Osteoblast (primary cell): ENCODE measurements around the gene CLSTN2. TPM values are rescaled to one million over a fixed set of nuclear protein-coding genes. Genes with fewer than 3 reads are reported as not detected.

Experiments used
- DNase-seq: peaks from one replicate; pipeline ENCODE4 v3.0.0; 2011; ENCODE audit warnings: low spot score, mixed read lengths; ENCODE audit not compliant: insufficient read length; ENCODE audit errors: missing footprints
- H2AFZ ChIP-seq: 2 replicates; pipeline ENCODE4 v1.6.0; 2011; ENCODE audit warnings: mild to moderate bottlenecking, low read length
- H3K27ac ChIP-seq: 2 replicates; pipeline ENCODE4 v1.5.1; 2011; ENCODE audit warnings: mild to moderate bottlenecking, low read depth, low read length, moderate library complexity
- H3K27me3 ChIP-seq: 2 replicates; pipeline ENCODE4 v1.6.0; 2012; ENCODE audit warnings: mild to moderate bottlenecking, control low read depth, inconsistent platforms, low read length, moderate library complexity; ENCODE audit not compliant: insufficient read depth
- H3K36me3 ChIP-seq: 2 replicates; pipeline ENCODE4 v1.5.1; 2011; ENCODE audit warnings: mild to moderate bottlenecking, low read length, control low read depth, moderate library complexity; ENCODE audit not compliant: insufficient read depth
- H3K4me1 ChIP-seq: 2 replicates; pipeline ENCODE4 v1.5.1; 2011; ENCODE audit warnings: mild to moderate bottlenecking, low read length, control low read depth, moderate library complexity; ENCODE audit not compliant: insufficient read depth
- H3K4me2 ChIP-seq: 2 replicates; pipeline ENCODE4 v1.6.0; 2011; ENCODE audit warnings: mild to moderate bottlenecking, low read length; ENCODE audit not compliant: insufficient read depth
- H3K4me3 ChIP-seq: fragments of 200-600 bp; sonication (generic); 3 replicates; pipeline ENCODE4 v1.5.1; 2012; ENCODE audit warnings: mild to moderate bottlenecking, low read length, inconsistent platforms; ENCODE audit not compliant: insufficient read depth
- H3K79me2 ChIP-seq: 2 replicates; pipeline ENCODE4 v1.6.0; 2012; ENCODE audit warnings: mild to moderate bottlenecking, low read length, control low read depth, inconsistent platforms; ENCODE audit not compliant: insufficient read depth
- H3K9me3 ChIP-seq: 2 replicates; pipeline ENCODE4 v1.5.1; 2011; ENCODE audit warnings: low read depth, low read length, control low read depth
- H4K20me1 ChIP-seq: 2 replicates; pipeline ENCODE4 v1.6.0; 2012; ENCODE audit warnings: mild to moderate bottlenecking, low read length, control low read depth; ENCODE audit not compliant: insufficient read depth
- CTCF ChIP-seq: IDR thresholded peaks from 2 replicates; pipeline ENCODE4 v1.5.1; 2011; ENCODE audit warnings: mild to moderate bottlenecking, low read depth, low read length, moderate library complexity; ENCODE audit errors: extremely low read depth
- total RNA-seq: library from RNA; depleted of rRNA; stranded (reverse); fragments of >200 nt; gene quantifications from 2 replicates; pipeline ENCODE4 v1.2.3, GENCODE V29; 2012

The CLSTN2 gene
- total RNA-seq, 1 donor: under 0.01 TPM

GRCh38 chr3:140424726-140425125 is 489.7 kb downstream of the CLSTN2 start:
- no peak for DNase-seq
- Histone ChIP-seq H2AFZ (no peak overlapping the region), H4K20me1 (no peaks in the 10 kb centered on the region), H3K27me3 (peaks cover 9% of the 10 kb centered on the region), H3K36me3 (no peaks in the 10 kb centered on the region), H3K79me2 (no peaks in the 10 kb centered on the region), H3K4me3 (no peak overlapping the region), H3K9me3 (no peaks in the 10 kb centered on the region), H3K4me2 (no peak overlapping the region), H3K27ac (no peak overlapping the region), H3K4me1 (peaks cover 16% of the 10 kb centered on the region)
- TF ChIP-seq CTCF: no peak

GRCh38 chr3:140427786-140428185 is 492.8 kb downstream of the CLSTN2 start:
- Histone ChIP-seq H3K27ac (no peak overlapping the region), H2AFZ (no peak overlapping the region), H3K79me2 (no peaks in the 10 kb centered on the region), H3K4me3 (no peak overlapping the region), H3K36me3 (no peaks in the 10 kb centered on the region), H3K4me1 (peaks cover 8% of the 10 kb centered on the region), H3K27me3 (peaks cover 19% of the 10 kb centered on the region), H4K20me1 (no peaks in the 10 kb centered on the region), H3K4me2 (no peak overlapping the region), H3K9me3 (no peaks in the 10 kb centered on the region)
- no peak for TF ChIP-seq CTCF
- DNase-seq: no peak

- H2AFZ ChIP-seq: no peak overlapping the region
- H4K20me1 ChIP-seq: no peaks in the 10 kb centered on the region
- H3K79me2 ChIP-seq: no peaks in the 10 kb centered on the region
- H3K4me3 ChIP-seq: no peak overlapping the region
- H3K9me3 ChIP-seq: no peaks in the 10 kb centered on the region
- H3K27ac ChIP-seq: no peak overlapping the region
- H3K27me3 ChIP-seq: peaks cover 19% of the 10 kb centered on the region
- no peak for DNase-seq
- no peak overlapping the region for H3K4me2 ChIP-seq
- H3K36me3 ChIP-seq: no peaks in the 10 kb centered on the region
- TF ChIP-seq CTCF: no peak
- peaks cover 7% of the 10 kb centered on the region for H3K4me1 ChIP-seq
Observed at GRCh38 chr3:140428380-140428779, 493.4 kb downstream of the CLSTN2 start.

GRCh38 chr3:140429791-140430190 is 494.8 kb downstream of the CLSTN2 start:
- Histone ChIP-seq H3K4me3 (no peak overlapping the region), H3K9me3 (no peaks in the 10 kb centered on the region), H2AFZ (no peak overlapping the region), H3K27me3 (peaks cover 19% of the 10 kb centered on the region), H3K4me2 (no peak overlapping the region), H3K27ac (no peak overlapping the region), H3K4me1 (no peaks in the 10 kb centered on the region), H4K20me1 (no peaks in the 10 kb centered on the region), H3K36me3 (no peaks in the 10 kb centered on the region), H3K79me2 (no peaks in the 10 kb centered on the region)
- no peak for TF ChIP-seq CTCF
- no peak for DNase-seq
